ENCODE results near the gene GABRR1. TPM values are rescaled to one million over a fixed set of nuclear protein-coding genes. Genes with fewer than 3 reads are reported as not detected.

The GABRR1 gene
- total RNA-seq, 1 donor: not detected

GRCh38 chr6:89255417-89255816 is 38.3 kb upstream of the GABRR1 start:
- no peak overlapping the region for H3K4me3 ChIP-seq (ENCODE audit: low read depth, low read length)
- DNase-seq (ENCODE audit: low read depth): no peak
- TF ChIP-seq CTCF (IDR thresholded peaks at IDR 0.05; ENCODE audit: insufficient read depth, low read depth, low read length): no peak

GRCh38 chr6:89254569-89254968 is 37.4 kb upstream of the GABRR1 start:
- H3K4me3 ChIP-seq (ENCODE audit: low read depth, low read length): no peak overlapping the region
- TF ChIP-seq CTCF (IDR thresholded peaks at IDR 0.05; ENCODE audit: insufficient read depth, low read depth, low read length): no peak
- no peak for DNase-seq (ENCODE audit: low read depth)

- TF ChIP-seq CTCF (IDR thresholded peaks at IDR 0.05; ENCODE audit: insufficient read depth, low read depth, low read length): no peak
These were observed 35.7 kb upstream of the GABRR1 start for GRCh38 chr6:89252907-89253306.

GRCh38 chr6:89251976-89252375 is 34.8 kb upstream of the GABRR1 start:
- no peak for TF ChIP-seq CTCF (IDR thresholded peaks at IDR 0.05; ENCODE audit: insufficient read depth, low read depth, low read length)
- no peak for DNase-seq (ENCODE audit: low read depth)
- no peak overlapping the region for H3K4me3 ChIP-seq (ENCODE audit: low read depth, low read length)

More at GRCh38 chr6:89252907-89253306, 35.7 kb upstream of the GABRR1 start:
- no peak overlapping the region for H3K4me3 ChIP-seq (ENCODE audit: low read depth, low read length)
- DNase-seq (ENCODE audit: low read depth): no peak

GRCh38 chr6:89251170-89251569 is 34.0 kb upstream of the GABRR1 start:
- TF ChIP-seq CTCF (IDR thresholded peaks at IDR 0.05; ENCODE audit: insufficient read depth, low read depth, low read length): no peak
- H3K4me3 ChIP-seq (ENCODE audit: low read depth, low read length): no peak overlapping the region
- DNase-seq (ENCODE audit: low read depth): no peak

GRCh38 chr6:89250239-89250638 is 33.1 kb upstream of the GABRR1 start:
- H3K4me3 ChIP-seq (ENCODE audit: low read depth, low read length): no peak overlapping the region
- TF ChIP-seq CTCF (IDR thresholded peaks at IDR 0.05; ENCODE audit: insufficient read depth, low read depth, low read length): no peak
- no peak for DNase-seq (ENCODE audit: low read depth)

GRCh38 chr6:89244241-89244985 is 27.3 kb upstream of the GABRR1 start:
- TF ChIP-seq CTCF (IDR thresholded peaks at IDR 0.05; ENCODE audit: insufficient read depth, low read depth, low read length): no peak
- no peak overlapping the region for H3K4me3 ChIP-seq (ENCODE audit: low read depth, low read length)
- no peak for DNase-seq (ENCODE audit: low read depth)

Measured in fibroblast of villous mesenchyme (primary cell).